SK-MEL-5 (cell line): ENCODE data around the gene MRPS7. TPM values are rescaled to one million over a fixed set of nuclear protein-coding genes. Genes with fewer than 3 reads are reported as not detected.
A peak's percentile ranks its signal among the peaks of the same experiment; 100 is the strongest.

ENCODE experiments used
- DNase-seq: peaks from one replicate; pipeline ENCODE4 v3.0.0-alpha.2; 2016; ENCODE audit warnings: low read depth, low spot score
- in situ Hi-C: cut with HindIII; loops from 2 replicates; pipeline ENCODE4 v1.10.0; 2016; ENCODE audit warnings: low sequenced_read_pairs, high pct_unique_total_duplicates, low pct_unique_long_range_greater_than_20kb
- polyA plus RNA-seq, 2 experiments: library from polyadenylated mRNA; depleted of rRNA; stranded (reverse); fragments of >200 nt; gene quantifications; 2 replicates each; pipeline ENCODE4 v1.2.3, GENCODE V29; 2015
- total RNA-seq: library from RNA; depleted of rRNA; stranded (reverse); fragments of >200 nt; shearing (Covaris generic); gene quantifications from 2 replicates; pipeline ENCODE4 v1.2.3, GENCODE V29; 2014; rRNA removed

Gene MRPS7
- total RNA-seq, result 184 and 188 TPM in 2 replicates
- polyA plus RNA-seq (2015; cell fraction: cytosol; rRNA removed), result 100 and 108 TPM in 2 replicates
- 73.3 and 73.8 TPM in 2 replicates for polyA plus RNA-seq (2015; cell fraction: nucleus; rRNA removed)

DNA sequence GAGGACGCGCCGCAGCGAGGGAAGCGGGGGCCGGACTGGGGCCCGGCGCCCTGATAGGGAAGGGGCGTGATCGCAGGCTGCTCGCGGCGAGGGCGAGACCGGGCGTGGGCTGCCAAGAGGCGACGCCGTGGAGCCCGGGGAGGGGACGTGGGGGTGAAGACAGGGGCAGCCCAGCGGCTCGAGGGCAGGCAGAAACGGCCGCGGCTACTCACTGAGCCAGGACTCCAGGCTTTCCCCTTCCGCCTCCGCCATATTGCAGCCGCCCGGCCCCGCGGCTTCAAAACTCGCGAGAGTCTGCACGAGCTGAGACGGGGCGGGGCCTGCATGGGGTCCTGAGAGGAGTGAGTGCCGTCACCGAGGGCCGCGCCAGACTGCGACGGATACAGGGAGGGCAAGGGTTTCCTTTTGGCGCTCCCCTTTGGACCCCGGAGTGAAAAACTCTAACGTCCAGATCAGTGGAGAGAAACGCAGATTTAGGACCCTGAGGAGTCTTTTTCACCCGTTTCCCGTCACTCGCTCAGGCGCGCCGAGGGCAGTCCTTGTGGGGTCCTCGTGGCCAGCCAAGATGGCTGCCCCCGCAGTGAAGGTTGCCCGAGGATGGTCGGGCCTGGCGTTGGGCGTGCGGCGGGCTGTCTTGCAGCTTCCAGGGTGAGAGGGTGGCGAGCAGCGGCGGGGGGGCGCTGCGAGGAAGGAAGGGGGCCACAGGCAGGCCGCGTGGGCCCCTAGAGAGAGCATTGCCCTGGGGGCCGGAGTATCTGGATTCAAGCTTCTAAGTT is at the start of gene MRPS7, which contains the start of gene GGA3:
Gene MRPS7, plus strand, starts transcription at position 544 of the 776 bp plus-strand sequence. Its CDS starts 22 bp downstream, at position 566.
Gene GGA3, minus strand, starts transcription at position 271 of the 776 bp plus-strand sequence. Its CDS starts 19 bp downstream, at position 252.
- in situ Hi-C loops, result no loop called here

DNA sequence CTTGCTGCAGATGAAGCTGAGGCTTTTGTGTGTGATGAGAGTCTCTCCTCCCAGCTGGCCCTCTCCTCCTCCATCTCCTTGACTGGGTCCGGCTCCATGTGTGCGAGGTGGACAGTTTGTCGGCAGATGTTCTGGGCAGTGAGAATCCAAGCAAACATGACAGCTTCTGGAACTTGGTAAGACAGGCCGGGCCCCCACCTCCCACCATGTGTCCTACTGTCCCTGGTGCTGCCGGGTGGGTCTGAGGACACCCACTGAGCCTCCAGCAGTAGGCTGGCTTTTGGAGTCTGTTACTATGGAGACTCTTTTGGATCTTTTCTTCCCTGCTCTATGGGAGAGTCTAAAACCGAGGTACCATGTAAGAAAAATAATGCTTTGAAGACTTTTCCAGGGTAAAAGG is 43.5 kb upstream of the MRPS7 start:
- in situ Hi-C loops, result no loop called here
- DNase-seq, result no peak

More for the DNA sequence above, at the start of gene MRPS7, which contains the start of gene GGA3:
- peak; percentile 97 for DNase-seq

DNA sequence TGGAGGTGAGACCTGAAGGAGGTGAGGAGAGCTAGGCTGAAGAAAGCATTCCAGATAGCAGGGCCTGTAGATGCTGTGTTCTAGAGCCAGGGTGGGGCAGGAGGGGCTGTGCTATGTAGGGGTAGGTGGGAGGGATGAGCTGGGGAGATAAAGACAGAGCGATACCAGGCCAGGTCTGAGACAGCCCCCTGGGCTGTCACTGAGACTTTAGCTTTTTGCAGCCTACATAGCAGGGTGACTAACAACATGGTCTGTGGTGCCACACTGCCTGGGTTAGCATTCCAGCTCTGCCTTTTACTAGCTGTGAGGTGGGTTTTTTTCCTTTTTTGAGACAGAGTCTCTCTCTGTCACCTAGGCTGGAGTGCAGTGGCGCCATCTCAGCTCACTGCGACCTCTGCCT is 41.9 kb upstream of the MRPS7 start:
- in situ Hi-C loops, result no loop called here
- no peak for DNase-seq

DNA sequence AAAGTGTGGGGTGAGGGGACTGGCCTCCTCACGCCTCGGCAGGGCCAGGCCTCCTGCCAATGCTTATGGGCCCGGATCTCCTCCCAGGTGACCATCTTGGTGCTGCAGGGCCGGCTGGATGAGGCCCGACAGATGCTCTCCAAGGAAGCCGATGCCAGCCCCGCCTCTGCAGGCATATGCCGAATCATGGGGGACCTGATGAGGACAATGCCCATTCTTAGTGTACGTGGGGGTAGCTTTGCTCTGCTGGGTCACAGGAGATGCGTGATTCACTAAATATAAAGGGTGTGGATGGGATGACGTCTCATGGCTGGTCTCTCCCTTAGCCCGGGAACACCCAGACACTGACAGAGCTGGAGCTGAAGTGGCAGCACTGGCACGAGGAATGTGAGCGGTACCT is 36.7 kb upstream of the MRPS7 start:
- DNase-seq, result no peak
- in situ Hi-C loops, result no loop called here

DNA sequence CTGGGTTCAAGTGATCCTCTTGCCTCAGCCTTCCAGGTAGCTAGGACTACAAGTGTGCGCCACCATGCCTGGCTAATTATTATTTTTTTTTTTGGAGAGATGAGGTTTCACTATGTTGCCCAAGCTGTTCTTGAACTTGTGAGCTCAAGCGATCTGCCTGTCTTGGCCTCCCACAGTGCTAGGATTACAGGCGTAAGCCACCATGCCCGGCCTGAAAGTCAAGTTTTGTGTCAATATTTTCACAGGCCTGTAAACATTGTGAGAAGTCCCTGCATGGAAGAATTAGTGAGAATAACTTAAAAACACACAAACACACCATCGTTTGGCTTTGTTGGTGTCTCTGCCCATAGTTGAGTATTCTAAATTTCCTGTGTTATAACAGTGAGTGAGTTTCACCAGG is 34.0 kb upstream of the MRPS7 start:
- no peak for DNase-seq
- in situ Hi-C loops, result no loop called here

DNA sequence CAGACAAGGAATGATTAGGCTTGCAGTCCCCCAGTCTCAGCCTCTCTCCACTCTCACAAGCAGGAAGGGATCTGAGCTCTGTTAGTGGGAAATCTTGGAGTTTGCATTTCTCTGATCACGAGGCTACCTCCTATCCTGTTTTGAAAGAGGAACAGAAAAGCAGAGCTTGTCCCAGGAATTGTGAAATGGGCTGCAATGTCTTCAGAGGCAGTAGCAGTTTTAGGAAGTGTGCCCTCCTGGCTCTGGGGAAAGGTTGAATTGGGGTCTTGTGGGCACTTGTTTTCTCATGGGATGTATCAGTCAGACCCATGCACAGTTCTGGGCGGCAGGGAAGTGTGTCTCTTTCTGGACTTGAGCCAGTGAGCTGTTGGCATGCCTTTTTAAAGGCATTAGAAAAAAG is 33.4 kb upstream of the MRPS7 start:
- DNase-seq, result peak; percentile 50
- in situ Hi-C loops, result no loop called here

DNA sequence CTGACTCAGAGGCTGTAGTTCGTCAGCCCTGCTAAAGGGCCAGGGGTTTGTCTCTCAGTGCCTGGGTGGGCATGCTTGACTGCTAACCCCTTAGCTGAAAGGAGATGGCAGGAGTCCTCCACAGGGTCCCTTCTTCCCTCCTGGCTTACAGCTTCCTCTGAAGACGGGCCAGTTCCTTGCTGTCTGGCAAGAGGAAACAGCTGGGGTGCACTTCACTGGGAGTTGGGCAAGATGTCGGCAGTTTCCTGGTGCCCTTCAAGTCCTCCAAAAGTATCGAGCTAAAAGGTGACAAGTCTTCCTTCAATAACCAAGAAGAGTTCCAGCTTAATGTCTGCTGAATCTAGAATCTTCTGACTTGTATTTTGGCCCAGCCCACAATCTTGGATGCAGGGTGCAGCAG is 32.8 kb upstream of the MRPS7 start:
- no peak for DNase-seq
- in situ Hi-C loops, result no loop called here

DNA sequence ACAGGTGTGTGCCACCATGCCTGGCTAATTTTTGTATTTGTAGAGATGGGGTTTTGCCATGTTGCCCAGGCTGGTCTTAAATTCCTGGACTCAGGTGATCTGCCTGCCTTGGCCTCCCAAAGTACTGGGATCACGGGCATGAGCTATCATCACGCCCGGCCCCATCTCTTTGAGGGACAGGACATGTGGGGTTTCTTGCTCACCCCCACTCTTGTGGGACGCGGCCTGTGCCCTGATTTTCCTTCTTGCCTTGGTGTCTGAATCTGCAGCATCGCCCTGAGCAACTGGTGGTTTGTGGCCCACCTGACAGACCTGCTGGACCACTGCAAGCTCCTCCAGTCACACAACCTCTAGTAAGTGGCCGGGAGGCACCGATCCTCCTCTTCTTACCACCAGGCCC is 30.6 kb upstream of the MRPS7 start:
- DNase-seq, result no peak
- in situ Hi-C loops, result no loop called here

DNA sequence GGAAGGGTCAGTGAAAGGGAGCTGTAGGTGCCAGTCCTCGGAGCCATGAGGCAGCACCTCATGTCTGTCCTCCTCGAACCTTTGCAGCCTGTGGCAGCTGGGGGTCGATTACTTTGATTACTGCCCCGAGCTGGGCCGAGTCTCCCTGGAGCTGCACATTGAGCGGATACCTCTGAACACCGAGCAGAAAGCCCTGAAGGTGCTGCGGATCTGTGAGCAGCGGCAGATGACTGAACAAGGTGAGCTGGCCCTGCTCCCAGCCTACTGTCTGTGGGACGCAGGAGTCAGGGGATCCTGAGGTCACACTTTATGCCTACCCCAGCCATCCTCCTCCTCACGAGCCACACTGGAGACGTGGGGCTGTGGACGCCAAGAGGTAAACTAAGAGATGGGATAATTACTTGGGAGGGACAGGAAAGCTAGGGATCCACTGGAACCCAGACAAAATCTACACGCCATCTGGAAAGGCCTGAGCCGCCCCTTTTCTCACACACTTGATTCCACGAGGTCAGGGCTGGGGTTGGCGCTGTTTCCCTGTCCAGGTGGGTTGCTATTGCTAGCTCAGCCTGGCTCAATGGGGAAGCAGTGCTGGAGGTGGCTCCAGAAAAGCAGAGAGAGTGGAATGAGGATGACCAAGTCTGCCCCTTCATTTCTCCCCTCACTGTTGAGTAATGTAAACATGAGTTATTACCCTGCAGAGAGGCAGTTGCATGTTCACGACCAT is 29.8 kb upstream of the MRPS7 start:
- no peak for DNase-seq
- in situ Hi-C loops, result no loop called here

DNA sequence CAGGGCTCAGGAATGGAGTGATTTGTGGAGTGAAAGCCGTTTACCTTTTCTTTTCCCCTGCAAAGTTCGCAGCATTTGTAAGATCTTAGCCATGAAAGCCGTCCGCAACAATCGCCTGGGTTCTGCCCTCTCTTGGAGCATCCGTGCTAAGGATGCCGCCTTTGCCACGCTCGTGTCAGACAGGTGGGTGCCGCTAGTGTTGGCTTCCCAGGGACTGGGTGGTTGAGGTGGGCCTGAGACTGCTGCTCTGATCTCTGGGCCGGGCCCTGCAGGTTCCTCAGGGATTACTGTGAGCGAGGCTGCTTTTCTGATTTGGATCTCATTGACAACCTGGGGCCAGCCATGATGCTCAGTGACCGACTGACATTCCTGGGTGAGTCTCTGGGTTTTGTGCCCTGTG is 28.9 kb upstream of the MRPS7 start:
- in situ Hi-C loops, result no loop called here
- DNase-seq, result no peak

DNA sequence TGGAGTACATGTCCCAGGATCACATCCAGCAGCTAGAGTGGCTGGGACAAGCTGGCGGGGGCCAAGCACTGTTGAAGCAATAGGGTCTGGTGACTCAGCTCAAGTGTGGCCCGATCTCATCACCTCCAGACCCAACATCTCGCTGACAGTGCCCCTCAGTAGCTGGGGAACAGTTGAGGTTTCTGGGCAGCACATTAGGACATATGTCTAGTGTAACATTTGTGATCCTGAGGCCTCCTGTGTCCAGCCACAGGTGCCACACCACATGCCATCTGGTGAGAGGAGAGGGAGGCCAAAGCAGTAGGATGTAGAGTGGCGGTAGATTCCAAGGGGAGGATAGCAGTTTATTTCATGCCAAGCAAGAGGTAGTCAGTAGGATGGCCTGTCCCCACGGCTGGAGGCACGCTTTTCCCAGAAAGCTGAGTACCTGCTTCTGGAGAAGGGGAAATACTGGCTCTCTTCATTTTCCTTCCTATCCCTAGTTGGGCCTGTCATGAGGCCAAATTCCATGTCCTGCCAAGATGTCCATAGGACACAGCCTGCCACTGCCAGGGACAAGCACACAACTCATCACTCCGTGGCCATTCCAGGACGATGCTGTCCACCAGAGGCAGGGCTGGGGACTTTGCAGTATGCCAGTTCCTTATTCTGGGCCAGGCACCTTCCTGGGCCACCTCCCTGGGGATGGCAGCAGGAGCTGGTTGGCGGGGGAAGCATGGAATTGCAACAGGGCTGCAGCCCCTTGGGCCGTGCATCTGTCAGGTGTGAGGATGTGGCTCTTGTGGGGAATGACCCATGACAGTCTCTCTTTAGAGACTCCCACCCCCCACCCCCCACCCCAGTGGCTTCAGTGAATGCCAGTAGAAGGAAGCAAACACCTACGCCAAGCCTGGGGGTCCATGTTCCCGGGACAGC is 24.3 kb upstream of the MRPS7 start:
- no peak for DNase-seq
- in situ Hi-C loops, result no loop called here

DNA sequence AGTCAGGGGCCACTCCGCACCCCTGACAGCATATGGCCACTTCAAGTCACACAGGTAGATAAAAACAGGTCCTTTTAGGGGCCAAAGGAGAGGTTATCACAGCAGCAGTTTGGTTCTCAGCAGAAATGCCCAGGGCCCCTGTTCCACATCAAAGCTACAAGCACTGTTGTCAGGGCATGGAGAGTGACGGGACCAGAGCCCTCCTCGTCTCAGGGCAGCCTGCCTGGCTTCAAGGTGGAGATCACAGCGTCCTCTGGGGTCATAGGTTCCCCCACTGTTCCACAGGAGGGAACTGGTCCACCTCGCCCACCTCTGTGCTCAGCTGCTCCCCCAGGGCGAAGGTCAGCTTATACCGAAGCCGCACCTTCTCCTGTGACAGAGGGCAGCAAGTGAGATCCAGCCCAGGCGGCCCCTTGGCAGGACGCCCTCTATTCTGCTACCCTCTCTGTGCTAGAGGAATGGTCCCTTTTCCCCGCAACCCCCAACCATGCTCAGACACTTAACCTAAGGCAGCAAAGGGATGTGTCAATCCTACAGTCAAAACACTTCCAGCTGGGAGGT is 23.6 kb upstream of the MRPS7 start:
- DNase-seq, result no peak
- in situ Hi-C loops, result no loop called here

DNA sequence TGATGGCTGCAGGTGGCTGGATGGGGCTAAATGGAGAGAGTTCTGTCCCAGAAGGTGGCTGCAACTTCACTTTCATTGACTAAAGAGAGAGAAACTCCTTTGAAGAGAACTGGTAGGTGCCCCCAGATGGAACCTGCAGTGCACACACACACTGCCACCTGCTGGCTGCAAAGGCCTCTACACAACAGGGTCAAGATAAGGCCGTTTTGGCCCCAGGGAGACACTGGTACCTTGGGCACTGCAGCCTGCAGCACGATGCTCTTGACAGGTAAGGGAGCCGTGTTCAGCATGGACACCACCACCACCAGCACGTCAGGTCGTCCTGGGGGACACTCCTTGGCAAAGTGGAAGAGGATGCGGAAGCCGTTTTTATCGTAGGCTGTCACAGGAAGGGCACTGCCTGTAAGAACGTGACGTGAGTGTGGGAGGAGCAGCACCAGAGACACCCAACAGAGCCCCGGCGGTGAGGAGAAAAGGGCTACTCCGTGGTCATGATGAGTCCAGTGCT is 22.9 kb upstream of the MRPS7 start:
- in situ Hi-C loops, result no loop called here
- peak; percentile 87 for DNase-seq

DNA sequence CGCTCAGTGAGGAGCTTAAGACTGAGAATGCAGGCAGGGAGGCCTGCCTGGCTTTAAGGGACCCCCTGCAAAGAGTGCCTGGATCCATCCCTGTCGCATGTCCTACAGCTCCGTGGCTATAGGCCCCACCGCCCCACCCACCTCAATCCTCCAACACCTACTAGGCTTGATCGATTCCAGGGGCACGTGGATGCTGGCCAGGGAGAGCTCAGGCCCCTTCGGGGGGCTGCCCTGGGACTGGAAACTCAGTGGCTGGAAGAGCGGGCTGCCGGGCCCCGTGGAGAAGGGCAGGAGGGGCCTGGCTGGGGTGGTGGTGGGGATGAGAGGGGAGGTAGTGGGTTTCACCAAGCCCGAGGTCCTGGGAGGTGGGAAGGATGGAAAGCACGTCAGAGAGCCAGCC is 22.5 kb upstream of the MRPS7 start:
- in situ Hi-C loops, result no loop called here
- no peak for DNase-seq

DNA sequence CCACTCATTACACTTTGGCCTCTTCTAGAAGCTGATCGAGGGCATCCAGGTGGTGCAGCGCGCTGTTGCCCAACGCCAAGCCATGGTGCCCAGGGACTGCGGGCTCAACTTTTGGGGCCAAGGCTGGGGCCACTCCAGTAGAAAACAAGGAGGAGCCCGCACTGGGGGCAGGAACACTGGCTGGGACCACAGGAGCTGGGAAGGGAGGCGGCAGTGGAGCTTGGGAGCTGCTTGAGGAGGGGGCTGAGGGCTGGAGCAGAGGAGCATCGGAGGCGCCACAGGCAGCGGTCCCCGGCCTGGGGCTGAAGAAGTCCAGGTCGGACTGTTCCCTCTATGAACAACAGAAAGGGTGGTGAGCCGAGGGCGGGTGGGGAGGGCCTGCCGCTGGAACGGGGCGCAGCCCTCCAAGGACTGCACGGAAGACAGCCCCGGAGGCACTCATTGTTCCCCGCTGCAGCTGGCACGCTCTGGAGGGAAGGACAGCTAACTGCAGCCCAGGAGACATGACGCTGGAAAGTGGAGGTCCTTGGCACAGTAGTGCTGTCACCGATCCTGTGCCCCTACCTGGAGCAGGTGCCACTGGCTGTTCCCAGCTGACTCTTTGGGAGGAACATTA is 21.8 kb upstream of the MRPS7 start:
- in situ Hi-C loops, result no loop called here
- no peak for DNase-seq

DNA sequence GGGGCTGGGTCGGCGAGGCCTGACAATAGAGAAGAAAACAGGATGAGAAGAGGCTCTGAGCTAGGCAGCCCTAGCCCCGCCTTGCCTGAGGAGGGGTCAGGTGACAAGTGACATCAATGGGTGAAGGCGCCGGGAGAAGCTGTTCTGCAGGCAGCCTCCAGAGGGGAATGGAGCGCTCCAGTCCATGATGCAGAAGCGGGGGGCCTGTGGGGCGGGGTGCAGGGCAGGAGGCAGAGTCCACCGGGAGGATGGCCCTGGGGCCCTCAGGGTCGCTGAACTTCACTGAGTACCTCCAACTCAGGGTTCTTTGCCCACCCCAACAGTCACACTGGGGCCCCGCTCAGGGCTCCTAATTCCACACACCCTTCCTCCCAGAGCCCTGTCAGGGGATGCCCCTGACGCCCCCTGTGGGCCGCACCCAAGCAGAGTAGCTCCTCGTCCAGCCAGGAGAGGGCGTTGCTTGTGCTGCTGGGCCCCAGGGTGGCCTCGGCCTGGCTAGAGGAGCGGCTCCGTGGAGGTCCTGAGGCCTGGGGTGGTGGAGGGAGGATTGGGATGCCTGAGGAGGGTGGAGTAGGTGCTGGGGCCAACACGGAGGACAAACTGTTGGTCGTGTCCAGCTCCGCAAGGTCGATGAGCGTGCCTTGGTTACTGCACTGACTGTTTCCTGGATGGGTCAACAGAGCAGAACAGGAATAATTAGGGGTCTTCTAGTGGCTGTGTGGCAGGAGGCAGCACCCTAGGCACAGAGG is 21.1 kb upstream of the MRPS7 start:
- peak; percentile 81 for DNase-seq

More for the DNA sequence above, 21.1 kb upstream of the MRPS7 start:
- in situ Hi-C loops, result no loop called here
